ENCODE data around the gene COPZ2.

COPZ2 gene

GRCh38 chr17:48047741-48048383, 10.3 kb upstream of the COPZ2 start, which contains the start of gene NFE2L1:
NFE2L1 (plus strand) TSS chr17:48048359; CDS start chr17:48051119, 2,760 bp downstream.
- TF ChIP-seq CTCF (IDR thresholded peaks at IDR 0.05; ENCODE audit: low read depth, low read length), result no peak
- H3K4me3 ChIP-seq (ENCODE audit: low read depth, low read length), result peak within 1 kb of the TSS; percentile 84

DNA sequence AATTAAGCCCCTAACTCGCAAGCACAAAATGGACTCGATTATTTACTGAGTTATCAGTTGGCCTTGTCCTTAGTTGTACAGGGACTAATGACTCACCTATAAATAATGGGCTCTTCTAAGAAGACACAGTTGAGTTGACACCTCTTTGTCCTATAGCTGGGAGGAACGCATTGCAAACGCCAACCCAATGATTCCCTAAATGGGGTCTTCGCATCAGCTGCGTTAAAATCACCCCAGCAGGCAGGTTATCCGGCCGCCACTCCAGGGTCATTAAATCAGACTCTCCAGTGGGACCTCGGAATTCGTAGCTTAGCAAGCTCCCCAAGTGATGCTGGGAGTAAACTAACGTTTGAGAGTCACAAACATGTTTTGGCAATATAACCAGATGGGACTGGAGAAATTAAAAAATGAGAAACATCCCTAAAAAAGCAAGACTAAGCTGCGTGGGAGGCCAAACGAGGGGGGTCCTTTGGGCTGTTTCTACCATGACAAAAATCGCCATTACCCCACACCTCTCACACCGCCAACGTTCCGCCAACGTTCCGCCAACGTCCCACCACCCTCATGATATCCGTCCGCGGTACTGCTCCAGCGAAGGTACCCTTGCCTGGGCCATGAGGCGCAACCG, 9.6 kb upstream of the COPZ2 start:
- H3K4me3 ChIP-seq (ENCODE audit: low read depth, low read length), result peak overlapping the region; percentile 84
- TF ChIP-seq CTCF (IDR thresholded peaks at IDR 0.05; ENCODE audit: low read depth, low read length), result no peak

- TF ChIP-seq CTCF (IDR thresholded peaks at IDR 0.05; ENCODE audit: low read depth, low read length), result no peak
- no peak overlapping the region for H3K4me3 ChIP-seq (ENCODE audit: low read depth, low read length)
These were observed 8.7 kb upstream of the COPZ2 start for GRCh38 chr17:48046296-48046695.

DNA sequence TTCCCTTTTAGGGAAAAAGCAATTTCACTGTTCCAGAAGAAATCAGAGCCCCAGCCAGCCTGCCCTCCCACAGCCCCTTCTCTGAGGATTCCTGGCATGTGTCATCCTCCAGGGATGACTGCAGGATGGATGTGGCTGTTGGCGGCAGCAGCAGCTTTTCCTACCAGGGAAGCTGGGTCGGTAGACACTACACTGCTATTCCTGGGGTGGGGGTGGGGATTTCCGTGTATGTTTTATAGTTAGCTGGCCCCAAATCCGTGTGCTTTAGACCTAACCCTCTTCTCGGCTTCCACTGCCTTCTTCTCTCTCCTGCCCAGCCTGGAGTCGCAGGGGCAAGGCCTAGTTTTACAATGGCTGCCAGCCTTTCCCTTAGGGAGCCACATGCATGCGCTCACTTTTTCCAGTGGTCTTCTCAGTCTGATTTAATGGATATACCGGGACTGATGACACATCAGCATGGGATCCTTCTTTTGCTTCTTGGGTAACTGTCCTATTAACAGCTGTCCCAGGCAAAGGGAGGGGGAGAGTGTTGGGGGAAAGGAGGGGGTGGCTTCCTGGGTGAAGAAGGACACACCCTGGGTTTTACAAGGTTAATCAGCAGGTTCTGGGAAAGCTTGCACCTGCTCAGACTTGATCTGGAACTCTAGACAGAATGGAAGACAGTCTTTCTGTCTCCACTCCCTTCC, 7.9 kb upstream of the COPZ2 start:
- TF ChIP-seq CTCF (IDR thresholded peaks at IDR 0.05; ENCODE audit: low read depth, low read length), result no peak
- no peak overlapping the region for H3K4me3 ChIP-seq (ENCODE audit: low read depth, low read length)

GRCh38 chr17:48044851-48045250, 7.3 kb upstream of the COPZ2 start:
- H3K4me3 ChIP-seq (ENCODE audit: low read depth, low read length), result no peak overlapping the region
- no peak for TF ChIP-seq CTCF (IDR thresholded peaks at IDR 0.05; ENCODE audit: low read depth, low read length)

- no peak for TF ChIP-seq CTCF (IDR thresholded peaks at IDR 0.05; ENCODE audit: low read depth, low read length)
These were observed 5.6 kb upstream of the COPZ2 start for GRCh38 chr17:48043176-48043575.

DNA sequence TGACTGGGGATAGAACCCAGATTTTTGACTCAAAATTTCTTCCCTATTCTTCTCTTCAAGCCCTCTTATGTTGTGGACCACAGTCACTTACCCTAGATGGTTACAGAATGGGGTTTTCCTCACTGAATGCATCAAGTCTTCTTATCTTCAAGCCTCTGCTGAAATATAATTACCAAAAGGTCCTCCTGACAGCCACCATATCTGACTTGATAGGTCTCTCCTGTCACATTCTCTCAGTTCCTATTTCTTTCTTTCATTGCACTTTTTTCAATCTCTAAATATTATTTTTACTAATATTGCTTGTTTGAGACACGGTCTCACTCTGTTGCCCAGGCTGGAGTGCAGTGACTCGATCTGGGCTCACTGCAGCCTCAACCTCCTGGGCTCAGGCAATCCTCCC, 1.1 kb upstream of the COPZ2 start:
- TF ChIP-seq CTCF (IDR thresholded peaks at IDR 0.05; ENCODE audit: low read depth, low read length), result no peak
- H3K4me3 ChIP-seq (ENCODE audit: low read depth, low read length), result no peak overlapping the region

More at GRCh38 chr17:48043176-48043575, 5.6 kb upstream of the COPZ2 start:
- H3K4me3 ChIP-seq (ENCODE audit: low read depth, low read length), result no peak overlapping the region

Data from WI38 (cell line).